Thoracic aorta (tissue), 2 donors: ENCODE results near the gene PCDH10. TPM values are rescaled to one million over a fixed set of nuclear protein-coding genes. Genes with fewer than 3 reads are reported as not detected.

Source experiments
- ATAC-seq: fragments of 150-250 bp; one replicate; pipeline ENCODE4 v1.8.0; 2017; ENCODE audit warnings: low read depth; ENCODE audit not compliant: insufficient number of reproducible peaks, low FRiP score
- DNase-seq: peaks from one replicate; pipeline ENCODE4 v3.0.0-alpha.2; 2020; ENCODE audit warnings: low spot score
- H3K27ac ChIP-seq, 2 donors: fragments of 200-600 bp; sonication (generic); 1 replicate in 1 of 2; 2 replicates in 1 of 2; pipeline ENCODE4 v1.5.1; 2016; ENCODE audit warnings: mild to moderate bottlenecking in 2 of 2, moderate library complexity in 2 of 2
- H3K27me3 ChIP-seq: fragments of 200-600 bp; sonication (generic); replicated peaks from 2 replicates; pipeline ENCODE4 v1.6.0; 2016; ENCODE audit warnings: mild to moderate bottlenecking; ENCODE audit not compliant: insufficient read depth
- H3K36me3 ChIP-seq: fragments of 200-600 bp; sonication (generic); one replicate; pipeline ENCODE4 v1.5.1; 2016
- H3K4me1 ChIP-seq, 2 donors: fragments of 200-600 bp; sonication (generic); 1 replicate in 1 of 2; 2 replicates in 1 of 2; pipeline versions ENCODE4 v1.5.1 to v1.6.0; 2016; ENCODE audit warnings: low read depth in 2 of 2, mild to moderate bottlenecking in 1 of 2; ENCODE audit not compliant: control insufficient read depth in 1 of 2
- H3K4me3 ChIP-seq: fragments of 200-600 bp; sonication (generic); 2 replicates; pipeline ENCODE4 v1.5.1; 2016; ENCODE audit warnings: mild to moderate bottlenecking
- H3K9me3 ChIP-seq: fragments of 200-600 bp; sonication (generic); 2 replicates; pipeline ENCODE4 v1.5.1; 2016
- total RNA-seq, 2 donors: library from RNA; depleted of rRNA; stranded (reverse); fragments of >200 nt; gene quantifications; one replicate each; pipeline versions ENCODE4 v1.1.0 to v1.2.3, GENCODE V29; 2016
- TF ChIP-seq, protein P1 (sequence below): fragments of 200-600 bp; sonication (generic); IDR thresholded peaks from one replicate; pipeline ENCODE4 v1.5.1; 2019; ENCODE audit warnings: antibody characterized with exemption

The PCDH10 gene
- total RNA-seq, 2 donors from 2014 or later: 51.4 to 70.8 TPM

DNA sequence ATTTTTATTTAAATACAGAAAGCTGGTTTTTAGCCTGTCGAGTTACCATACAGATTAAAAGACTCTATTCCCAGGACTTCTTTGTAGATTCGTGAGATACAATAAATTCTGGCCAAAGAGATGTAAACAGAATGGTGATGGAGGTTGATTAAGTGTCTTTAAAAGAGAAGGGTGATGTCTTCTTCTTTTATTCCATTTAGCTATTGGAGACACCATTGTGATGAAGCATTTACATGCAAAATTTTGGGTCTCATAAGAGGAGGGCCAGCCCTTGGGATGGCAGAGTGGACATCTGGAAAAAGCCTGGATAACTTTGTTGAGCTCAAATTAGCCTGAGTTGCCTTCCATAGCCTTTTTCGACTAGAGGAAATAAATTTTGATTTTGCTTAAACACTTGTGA, 21.6 kb upstream of the PCDH10 start:
- Histone ChIP-seq H3K27me3 (no peaks in the 10 kb centered on the region), H3K27ac (no peak overlapping the region), H3K4me1 (peaks cover 0 to 12% of the 10 kb centered on the region in 2 donors), H3K4me3 (no peak overlapping the region), H3K9me3 (no peaks in the 10 kb centered on the region), H3K36me3 (no peaks in the 10 kb centered on the region)
- ATAC-seq: no peak
- no peak for DNase-seq
- TF ChIP-seq, protein P1, sequence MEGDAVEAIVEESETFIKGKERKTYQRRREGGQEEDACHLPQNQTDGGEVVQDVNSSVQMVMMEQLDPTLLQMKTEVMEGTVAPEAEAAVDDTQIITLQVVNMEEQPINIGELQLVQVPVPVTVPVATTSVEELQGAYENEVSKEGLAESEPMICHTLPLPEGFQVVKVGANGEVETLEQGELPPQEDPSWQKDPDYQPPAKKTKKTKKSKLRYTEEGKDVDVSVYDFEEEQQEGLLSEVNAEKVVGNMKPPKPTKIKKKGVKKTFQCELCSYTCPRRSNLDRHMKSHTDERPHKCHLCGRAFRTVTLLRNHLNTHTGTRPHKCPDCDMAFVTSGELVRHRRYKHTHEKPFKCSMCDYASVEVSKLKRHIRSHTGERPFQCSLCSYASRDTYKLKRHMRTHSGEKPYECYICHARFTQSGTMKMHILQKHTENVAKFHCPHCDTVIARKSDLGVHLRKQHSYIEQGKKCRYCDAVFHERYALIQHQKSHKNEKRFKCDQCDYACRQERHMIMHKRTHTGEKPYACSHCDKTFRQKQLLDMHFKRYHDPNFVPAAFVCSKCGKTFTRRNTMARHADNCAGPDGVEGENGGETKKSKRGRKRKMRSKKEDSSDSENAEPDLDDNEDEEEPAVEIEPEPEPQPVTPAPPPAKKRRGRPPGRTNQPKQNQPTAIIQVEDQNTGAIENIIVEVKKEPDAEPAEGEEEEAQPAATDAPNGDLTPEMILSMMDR: no peak

DNA sequence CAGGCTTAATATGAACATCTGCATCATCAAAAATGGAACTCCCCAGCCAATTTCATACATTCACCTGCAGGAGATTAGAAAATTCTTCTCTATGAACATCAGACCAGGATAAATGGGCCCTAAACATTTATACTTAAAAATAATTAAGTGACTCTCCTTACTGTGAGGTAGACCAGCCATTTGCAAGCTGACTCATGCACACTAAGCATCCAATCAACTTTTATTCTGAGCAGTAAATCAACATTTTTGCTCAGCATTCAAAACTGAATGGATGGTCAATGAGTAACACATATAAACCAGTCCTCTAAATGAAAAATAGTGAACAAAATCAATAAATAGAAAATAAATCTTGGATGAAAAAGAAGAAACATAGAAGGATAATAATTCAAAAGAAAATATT, 19.9 kb upstream of the PCDH10 start:
- H3K27ac ChIP-seq: no peak overlapping the region

DNA sequence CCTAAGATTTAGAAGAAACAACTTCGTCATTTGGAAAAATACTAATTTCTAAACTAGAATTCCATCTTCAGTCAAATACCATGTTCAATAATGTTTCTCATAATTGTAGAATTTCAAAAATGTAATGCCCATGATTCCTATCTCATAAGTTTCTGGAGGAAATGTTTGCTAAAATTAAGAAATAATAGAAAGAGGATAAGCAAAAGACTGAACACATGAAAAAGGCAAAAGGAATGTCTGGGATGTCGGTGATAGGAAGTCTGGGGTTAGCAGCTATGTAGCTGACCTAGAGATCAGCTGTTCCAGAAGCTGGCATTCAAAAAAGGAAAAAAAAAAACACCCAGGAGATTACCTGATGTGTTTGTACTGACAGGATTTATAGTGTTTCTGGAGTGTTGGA, 18.9 kb upstream of the PCDH10 start:
- no peak overlapping the region for H3K4me3 ChIP-seq
- no peak for DNase-seq
- peak overlapping the region in 1 of 2 donors; percentile 18 for H3K27ac ChIP-seq
- H3K4me1 ChIP-seq: peaks cover 0 to 12% of the 10 kb centered on the region in 2 donors
- H3K9me3 ChIP-seq: no peaks in the 10 kb centered on the region
- TF ChIP-seq, protein P1: no peak
- H3K36me3 ChIP-seq: no peaks in the 10 kb centered on the region
- H3K27me3 ChIP-seq: no peaks in the 10 kb centered on the region
- ATAC-seq: no peak

More for the DNA sequence above, 19.9 kb upstream of the PCDH10 start:
- Histone ChIP-seq H3K27me3 (no peaks in the 10 kb centered on the region), H3K4me3 (no peak overlapping the region), H3K36me3 (no peaks in the 10 kb centered on the region), H3K9me3 (no peaks in the 10 kb centered on the region), H3K4me1 (peaks cover 0 to 12% of the 10 kb centered on the region in 2 donors)
- DNase-seq (no peak), ATAC-seq (no peak)
- TF ChIP-seq, protein P1: no peak

DNA sequence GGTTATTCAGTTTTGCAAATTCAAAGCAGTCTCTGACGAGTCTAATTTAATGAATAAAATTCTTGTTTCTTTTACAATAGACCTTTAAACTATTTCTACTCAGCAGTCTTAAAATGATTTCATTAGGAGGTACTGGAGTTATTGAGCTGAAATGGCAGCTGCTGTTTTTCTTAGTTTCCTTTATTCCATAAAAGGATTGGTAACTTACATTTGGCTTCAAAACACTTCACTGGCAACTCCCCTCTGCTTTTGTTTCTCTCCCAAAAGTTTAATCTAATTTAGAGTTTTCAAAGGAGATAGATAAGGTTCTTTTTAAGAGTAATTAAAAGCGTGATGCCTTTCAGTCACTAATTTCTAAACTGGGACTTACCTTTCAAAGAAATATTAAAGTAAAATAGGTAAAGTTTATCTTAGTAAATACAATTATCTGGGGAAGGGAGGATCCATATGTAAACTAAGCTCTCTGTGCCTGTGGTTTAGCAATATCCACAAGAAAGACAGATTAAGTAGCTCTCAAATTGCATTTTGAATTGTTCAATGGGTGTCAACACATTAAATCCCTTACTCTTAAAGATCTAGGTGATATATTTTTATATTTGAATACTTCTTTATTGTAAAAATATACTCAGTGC, 17.1 kb upstream of the PCDH10 start:
- Histone ChIP-seq H3K4me3 (no peak overlapping the region), H3K27me3 (no peaks in the 10 kb centered on the region), H3K36me3 (no peaks in the 10 kb centered on the region), H3K9me3 (no peaks in the 10 kb centered on the region), H3K4me1 (peaks cover 0 to 12% of the 10 kb centered on the region in 2 donors), H3K27ac (peak overlapping the region in 1 of 2 donors; percentile 12)
- TF ChIP-seq, protein P1: no peak
- no peak for ATAC-seq
- DNase-seq: no peak

DNA sequence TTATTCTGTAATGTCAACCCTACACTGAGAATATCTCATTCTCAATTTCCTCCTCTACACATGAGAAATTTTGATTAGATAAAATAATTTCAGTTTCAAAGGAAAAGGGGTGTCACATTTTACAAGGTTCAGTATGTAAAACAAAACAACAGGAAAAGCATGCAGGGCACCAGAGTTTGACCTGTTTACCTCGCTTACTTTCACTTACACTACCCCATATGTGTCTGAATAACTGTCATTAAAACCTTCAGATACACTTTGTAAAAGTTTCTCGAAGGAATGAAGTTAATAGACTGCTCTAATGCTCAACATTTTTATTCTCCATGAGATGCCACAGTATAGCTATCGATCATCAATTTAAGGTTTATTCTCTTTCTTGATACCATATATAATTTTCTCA, 12.3 kb upstream of the PCDH10 start:
- TF ChIP-seq, protein P1: no peak
- H3K4me1 ChIP-seq: no peaks in the 10 kb centered on the region
- no peak for ATAC-seq

More for the DNA sequence above, 12.3 kb upstream of the PCDH10 start:
- Histone ChIP-seq H3K4me3 (no peak overlapping the region), H3K9me3 (no peaks in the 10 kb centered on the region), H3K36me3 (no peaks in the 10 kb centered on the region), H3K27ac (no peak overlapping the region), H3K27me3 (no peaks in the 10 kb centered on the region)
- DNase-seq: no peak
